ENCODE data around the gene LRRC49. TPM values are rescaled to one million over a fixed set of nuclear protein-coding genes. Genes with fewer than 3 reads are reported as not detected.

The LRRC49 gene
- total RNA-seq, 1 donor, result 18.1 TPM

GRCh38 chr15:71005895-71006294, 113.3 kb downstream of the LRRC49 start:
- Histone ChIP-seq H2AFZ (ENCODE audit: low read length) (no peak overlapping the region), H3K4me1 (ENCODE audit: insufficient read depth, low read length) (peaks cover 15% of the 10 kb centered on the region), H4K20me1 (ENCODE audit: insufficient read depth, low read length) (no peaks in the 10 kb centered on the region), H3K79me2 (ENCODE audit: insufficient read depth, low read length) (no peaks in the 10 kb centered on the region), H3K9me3 (ENCODE audit: low read depth, low read length) (no peaks in the 10 kb centered on the region), H3K4me2 (ENCODE audit: insufficient read depth, low read length) (no peak overlapping the region), H3K4me3 (ENCODE audit: insufficient read depth, low read length) (no peak overlapping the region), H3K27ac (ENCODE audit: low read depth, low read length) (no peak overlapping the region), H3K27me3 (ENCODE audit: insufficient read depth, low read length) (no peaks in the 10 kb centered on the region), H3K36me3 (ENCODE audit: insufficient read depth, low read length) (no peaks in the 10 kb centered on the region)
- DNase-seq (ENCODE audit: insufficient read length, low spot score, missing footprints), result no peak
- no peak for TF ChIP-seq CTCF (IDR thresholded peaks at IDR 0.05; ENCODE audit: extremely low read depth, low read depth, low read length)

DNA sequence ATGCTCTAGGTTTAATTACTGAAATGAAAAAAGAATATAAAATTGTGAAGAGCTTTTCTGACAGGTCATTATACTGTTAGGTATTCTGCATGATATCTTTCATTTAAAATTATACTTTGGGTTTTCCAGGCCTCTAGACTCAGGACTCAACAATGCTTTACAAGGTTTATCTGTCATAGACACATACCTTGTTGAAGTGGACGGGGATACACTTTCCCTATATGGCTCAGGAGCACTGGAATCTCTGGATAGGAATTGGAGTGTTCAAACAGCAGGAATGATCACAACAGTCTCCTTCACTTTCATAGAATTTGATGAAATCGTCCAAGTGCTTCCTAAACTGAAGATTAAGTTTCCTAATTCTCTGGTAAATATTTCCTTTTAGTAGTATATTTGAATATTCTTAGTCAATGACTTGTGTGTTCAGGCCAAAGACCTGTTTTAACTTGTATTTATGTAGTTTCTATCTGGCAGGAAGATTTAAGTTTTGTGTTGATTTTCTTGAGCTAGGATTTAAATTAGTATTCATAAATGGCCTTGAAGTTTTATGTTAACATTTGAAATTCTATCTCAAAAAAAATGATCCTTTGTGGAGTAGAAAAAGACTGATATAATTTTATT, 115.7 kb downstream of the LRRC49 start:
- Histone ChIP-seq H4K20me1 (ENCODE audit: insufficient read depth, low read length) (no peaks in the 10 kb centered on the region), H3K4me1 (ENCODE audit: insufficient read depth, low read length) (peaks cover 14% of the 10 kb centered on the region), H3K79me2 (ENCODE audit: insufficient read depth, low read length) (no peaks in the 10 kb centered on the region), H3K4me3 (ENCODE audit: insufficient read depth, low read length) (no peak overlapping the region), H2AFZ (ENCODE audit: low read length) (no peak overlapping the region), H3K27ac (ENCODE audit: low read depth, low read length) (no peak overlapping the region), H3K36me3 (ENCODE audit: insufficient read depth, low read length) (no peaks in the 10 kb centered on the region), H3K4me2 (ENCODE audit: insufficient read depth, low read length) (no peak overlapping the region), H3K9me3 (ENCODE audit: low read depth, low read length) (no peaks in the 10 kb centered on the region), H3K27me3 (ENCODE audit: insufficient read depth, low read length) (no peaks in the 10 kb centered on the region)
- TF ChIP-seq CTCF (IDR thresholded peaks at IDR 0.05; ENCODE audit: extremely low read depth, low read depth, low read length), result no peak
- DNase-seq (ENCODE audit: insufficient read length, low spot score, missing footprints), result no peak

DNA sequence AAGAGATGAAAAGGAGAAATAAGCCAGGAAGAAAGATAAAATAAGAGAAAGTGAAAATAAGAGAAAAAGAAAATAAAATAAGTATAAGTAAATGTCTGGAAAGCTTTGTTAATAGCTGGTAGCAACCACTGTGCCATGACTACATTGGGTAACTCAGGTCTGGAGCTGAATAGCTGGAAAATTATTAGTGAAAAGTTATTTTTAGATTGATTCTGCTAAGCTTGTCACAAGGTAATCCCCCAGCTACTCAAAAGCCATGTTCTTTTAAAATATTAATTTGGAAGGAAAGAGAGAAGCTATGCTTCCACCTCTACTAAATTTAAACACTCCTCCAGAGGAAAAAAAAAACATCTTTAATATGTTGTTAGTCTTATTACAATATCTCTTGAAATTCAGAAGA, 117.8 kb downstream of the LRRC49 start:
- no peaks in the 10 kb centered on the region for H4K20me1 ChIP-seq (ENCODE audit: insufficient read depth, low read length)
- no peak overlapping the region for H3K27ac ChIP-seq (ENCODE audit: low read depth, low read length)
- H3K9me3 ChIP-seq (ENCODE audit: low read depth, low read length), result no peaks in the 10 kb centered on the region
- peaks cover 9% of the 10 kb centered on the region for H3K4me1 ChIP-seq (ENCODE audit: insufficient read depth, low read length)
- no peak overlapping the region for H3K4me3 ChIP-seq (ENCODE audit: insufficient read depth, low read length)
- H3K4me2 ChIP-seq (ENCODE audit: insufficient read depth, low read length), result no peak overlapping the region
- H3K36me3 ChIP-seq (ENCODE audit: insufficient read depth, low read length), result no peaks in the 10 kb centered on the region
- no peaks in the 10 kb centered on the region for H3K79me2 ChIP-seq (ENCODE audit: insufficient read depth, low read length)
- DNase-seq (ENCODE audit: insufficient read length, low spot score, missing footprints), result no peak
- no peak overlapping the region for H2AFZ ChIP-seq (ENCODE audit: low read length)
- TF ChIP-seq CTCF (IDR thresholded peaks at IDR 0.05; ENCODE audit: extremely low read depth, low read depth, low read length), result no peak
- no peaks in the 10 kb centered on the region for H3K27me3 ChIP-seq (ENCODE audit: insufficient read depth, low read length)

GRCh38 chr15:71010997-71011396, 118.4 kb downstream of the LRRC49 start:
- peaks cover 9% of the 10 kb centered on the region for H3K4me1 ChIP-seq (ENCODE audit: insufficient read depth, low read length)
- TF ChIP-seq CTCF (IDR thresholded peaks at IDR 0.05; ENCODE audit: extremely low read depth, low read depth, low read length), result no peak
- H3K36me3 ChIP-seq (ENCODE audit: insufficient read depth, low read length), result no peaks in the 10 kb centered on the region
- no peak overlapping the region for H3K4me2 ChIP-seq (ENCODE audit: insufficient read depth, low read length)
- no peaks in the 10 kb centered on the region for H3K27me3 ChIP-seq (ENCODE audit: insufficient read depth, low read length)
- no peak overlapping the region for H3K27ac ChIP-seq (ENCODE audit: low read depth, low read length)
- no peaks in the 10 kb centered on the region for H3K9me3 ChIP-seq (ENCODE audit: low read depth, low read length)
- H4K20me1 ChIP-seq (ENCODE audit: insufficient read depth, low read length), result no peaks in the 10 kb centered on the region
- H2AFZ ChIP-seq (ENCODE audit: low read length), result no peak overlapping the region
- H3K4me3 ChIP-seq (ENCODE audit: insufficient read depth, low read length), result no peak overlapping the region
- no peaks in the 10 kb centered on the region for H3K79me2 ChIP-seq (ENCODE audit: insufficient read depth, low read length)
- DNase-seq (ENCODE audit: insufficient read length, low spot score, missing footprints), result no peak

All from osteoblast (primary cell).